NCI-H82 (cell line): ENCODE measurements around the gene HRK.

ENCODE experiments used
- DNase-seq: peaks from one replicate; lab custom pipeline; 2025; lab: John Stamatoyannopoulos, UW

Gene HRK

DNA sequence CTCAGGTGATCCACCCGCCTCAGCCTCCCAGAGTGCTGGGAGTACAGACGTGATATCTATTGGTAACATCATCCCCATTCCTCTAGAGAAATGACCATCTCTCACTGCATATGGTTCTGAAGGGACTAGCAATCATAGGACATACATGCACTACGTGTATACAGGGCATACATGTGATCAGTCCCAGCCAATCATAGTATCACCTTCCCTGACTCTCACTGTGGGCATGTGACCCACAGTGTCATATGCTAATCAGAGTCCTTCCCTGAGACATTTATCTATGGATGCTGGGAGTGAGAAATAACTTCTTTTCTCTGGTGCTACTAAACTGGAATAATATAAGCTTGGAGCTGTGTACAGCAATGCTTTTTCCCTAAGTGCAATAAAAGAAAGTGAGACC, 17.4 kb upstream of the HRK start:
- peak; percentile 14 for DNase-seq

GRCh38 chr12:116897476-116897875, 16.2 kb upstream of the HRK start:
- no peak for DNase-seq

DNA sequence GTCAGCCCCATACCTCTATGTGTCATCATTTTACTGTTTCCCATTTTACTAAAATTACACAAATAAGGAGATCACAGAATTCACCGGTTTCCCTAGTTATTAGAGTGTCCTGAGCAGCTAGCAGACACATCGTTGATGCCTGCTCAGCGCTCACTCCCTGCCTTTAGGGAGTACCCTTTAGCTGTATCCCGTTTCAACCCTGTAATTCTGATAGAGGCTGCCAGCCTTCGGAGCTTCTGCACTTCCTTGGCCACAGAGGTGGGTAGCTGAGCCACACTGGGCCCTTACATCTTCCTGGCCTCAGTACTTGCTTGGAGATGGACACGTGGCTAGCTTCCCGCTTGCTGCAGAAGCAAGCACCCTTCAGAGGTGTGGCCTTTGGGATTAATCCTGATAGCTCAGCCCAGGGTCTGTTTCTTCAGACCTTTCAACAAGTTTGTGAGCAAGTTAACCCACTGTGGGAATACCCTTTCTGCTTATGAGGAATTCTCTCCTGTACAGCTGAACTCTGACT, 15.2 kb upstream of the HRK start:
- peak; percentile 15 for DNase-seq

GRCh38 chr12:116894913-116895312, 13.7 kb upstream of the HRK start:
- no peak for DNase-seq

DNA sequence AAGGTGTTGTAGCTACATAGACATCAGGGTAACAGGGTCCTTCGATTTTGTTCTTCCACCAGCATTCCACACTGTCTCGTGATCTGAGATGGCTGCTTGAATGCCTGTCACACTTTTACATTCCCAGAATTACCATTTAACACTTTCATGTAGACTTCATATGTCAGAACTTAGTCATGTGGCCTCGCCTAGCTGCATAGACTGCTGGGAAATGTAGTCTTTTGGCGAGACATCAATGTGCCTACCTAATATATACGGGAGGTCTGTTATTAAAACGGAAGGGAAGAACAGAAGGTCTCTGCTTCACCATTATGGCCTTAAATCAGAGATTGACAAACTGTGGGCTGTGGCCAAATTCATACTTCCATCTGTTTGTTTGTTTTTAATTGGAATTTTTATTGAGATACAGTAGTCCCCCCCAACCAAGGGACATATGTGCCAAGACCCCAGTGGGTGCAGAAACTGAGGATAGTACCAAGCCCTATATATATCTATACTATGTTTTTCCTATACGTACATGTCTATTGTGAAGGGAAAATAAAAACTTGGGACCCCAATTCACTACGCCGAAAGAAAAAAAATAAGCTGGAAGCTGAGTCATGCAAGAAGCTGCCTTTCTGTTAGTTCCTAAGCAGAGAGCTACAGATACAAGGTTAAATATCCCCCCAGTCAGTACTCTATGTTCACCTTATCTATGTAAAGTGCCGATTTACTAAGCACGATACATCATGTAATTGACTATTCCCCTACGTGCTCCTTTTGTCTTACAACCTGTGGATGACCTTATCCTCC, 11.3 kb upstream of the HRK start:
- DNase-seq = peak; percentile 30

DNA sequence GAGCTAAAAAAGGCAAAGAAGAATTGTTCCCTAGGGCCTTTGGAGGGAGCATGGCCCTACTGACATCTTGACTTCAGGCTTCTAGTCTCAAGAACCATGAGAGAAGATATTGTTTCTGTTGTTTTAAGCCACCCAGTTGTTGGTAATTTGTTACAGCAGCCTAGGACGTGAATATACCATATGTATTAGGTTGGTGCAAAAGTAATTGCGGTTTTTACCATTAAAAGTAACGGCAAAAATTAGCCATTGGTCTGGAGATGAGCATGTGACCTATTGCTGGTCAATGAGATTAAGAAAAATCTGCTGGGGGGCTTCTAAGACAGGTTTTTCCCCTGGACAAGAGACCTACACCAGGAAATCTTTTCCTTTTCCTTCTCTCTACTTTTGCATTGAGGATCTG, 9.8 kb upstream of the HRK start:
- no peak for DNase-seq

DNA sequence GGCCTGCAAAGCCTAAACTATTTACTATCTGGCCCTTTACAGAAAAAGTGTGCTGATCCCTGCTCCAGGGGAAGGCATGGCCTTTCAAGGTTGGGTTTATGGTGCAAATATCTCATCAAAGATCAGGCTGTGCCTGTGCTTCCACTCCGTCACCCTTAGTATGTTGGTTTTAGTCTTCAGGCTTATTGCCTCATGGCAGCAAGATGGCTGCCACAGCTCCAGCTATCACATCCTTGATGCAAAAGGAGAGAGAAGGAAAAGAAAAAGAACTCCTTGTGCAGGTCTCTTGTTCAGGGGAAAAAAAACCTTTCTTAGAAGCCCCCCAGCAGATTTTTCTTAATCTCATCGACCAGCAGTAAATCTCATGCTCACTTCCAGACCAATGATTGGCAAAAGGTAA, 9.1 kb upstream of the HRK start:
- DNase-seq = no peak

- no peak for DNase-seq
Observed at GRCh38 chr12:116887897-116888296, 6.7 kb upstream of the HRK start.

GRCh38 chr12:116887244-116887643, 6.0 kb upstream of the HRK start:
- DNase-seq = peak; percentile 23

DNA sequence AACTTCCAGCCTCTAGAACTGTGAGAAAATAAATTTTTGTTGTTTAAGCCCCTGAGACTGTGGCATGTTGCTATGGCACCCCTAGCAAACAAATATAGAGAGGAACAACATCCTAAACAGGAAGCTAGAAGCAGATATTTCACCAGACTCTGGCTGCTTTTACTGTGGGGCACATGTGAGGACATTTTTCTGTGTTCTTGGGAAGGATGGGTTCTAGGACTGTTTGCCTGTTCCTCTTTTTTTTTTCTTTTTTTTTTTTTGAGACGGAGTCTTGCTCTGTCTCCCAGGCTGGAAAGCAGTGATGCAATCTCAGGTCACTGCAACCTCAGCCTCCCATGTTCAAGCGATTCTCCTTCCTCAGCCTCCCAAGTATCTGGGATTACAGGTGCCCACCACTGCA, 4.2 kb upstream of the HRK start:
- DNase-seq = no peak

DNA sequence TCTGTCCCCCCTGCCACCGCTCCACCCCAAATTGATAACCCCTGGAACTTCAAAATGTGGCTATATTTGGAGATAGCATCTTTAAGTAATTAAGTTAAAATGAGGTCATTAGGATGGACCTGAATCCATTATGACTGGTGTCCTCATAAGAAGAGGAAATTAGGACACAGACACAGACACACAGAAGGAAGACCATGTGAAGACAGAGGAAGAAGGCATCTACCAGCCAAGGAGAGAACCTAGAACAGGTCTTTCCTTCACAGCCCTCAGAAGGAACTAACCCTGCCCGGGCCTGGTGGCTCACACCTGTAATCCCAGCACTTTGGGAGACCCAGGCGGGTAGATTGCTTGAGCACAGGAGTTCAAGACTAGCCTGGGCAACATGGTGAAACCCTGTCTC, 3.6 kb upstream of the HRK start:
- no peak for DNase-seq

DNA sequence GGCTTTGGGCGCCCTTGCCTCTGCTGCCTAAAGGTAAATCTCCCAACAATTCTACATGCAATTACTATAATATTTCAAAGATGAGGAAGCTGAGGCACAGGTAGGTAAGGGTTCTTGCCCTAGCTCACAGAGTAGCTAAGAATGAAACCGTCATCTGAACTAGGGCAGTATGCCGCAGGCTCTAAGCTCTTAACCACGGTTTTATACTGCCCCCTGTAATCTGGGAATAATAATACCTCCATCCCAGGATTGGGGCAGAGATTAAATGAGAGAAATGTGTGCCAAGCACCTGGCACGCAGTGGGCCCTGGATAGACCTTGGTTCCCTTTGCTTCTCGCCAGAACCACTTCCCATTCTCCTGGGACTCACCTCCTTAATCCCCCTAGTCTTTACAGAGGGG, 1.5 kb upstream of the HRK start:
- peak; percentile 64 for DNase-seq

DNA sequence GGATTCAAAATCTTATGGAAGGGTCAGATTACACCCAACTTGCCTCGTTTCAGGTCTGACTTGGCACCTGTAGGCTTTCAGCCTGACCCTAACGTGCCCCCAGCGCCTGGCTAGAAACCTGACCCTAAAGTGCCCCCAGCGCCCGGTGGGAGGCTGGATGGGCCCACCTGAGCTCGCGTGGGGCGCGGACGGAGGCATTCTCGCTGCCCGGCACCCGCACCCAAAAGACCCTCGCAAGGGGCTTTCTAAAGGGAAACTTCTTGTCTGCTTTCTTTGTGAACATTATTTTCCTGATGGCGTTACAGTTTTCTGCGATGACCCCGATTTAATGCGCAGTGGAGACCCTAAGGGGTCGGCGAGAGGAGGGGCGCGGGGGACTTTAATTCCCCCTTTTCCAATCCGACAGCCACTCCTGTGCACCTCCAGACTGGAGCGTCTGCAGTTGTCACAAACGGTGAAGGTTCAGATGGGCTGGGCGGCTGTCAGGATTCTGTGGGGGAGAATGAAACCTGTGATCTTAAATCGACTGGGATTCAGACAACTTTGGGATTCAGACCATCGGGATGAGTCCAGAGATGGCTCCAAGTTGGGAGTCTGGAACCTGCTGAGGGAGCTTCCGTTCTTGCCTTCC, 751 bp upstream of the HRK start:
- DNase-seq = no peak

GRCh38 chr12:116880817-116881324, 370 bp downstream of the HRK start:
- peak; percentile 73 for DNase-seq

DNA sequence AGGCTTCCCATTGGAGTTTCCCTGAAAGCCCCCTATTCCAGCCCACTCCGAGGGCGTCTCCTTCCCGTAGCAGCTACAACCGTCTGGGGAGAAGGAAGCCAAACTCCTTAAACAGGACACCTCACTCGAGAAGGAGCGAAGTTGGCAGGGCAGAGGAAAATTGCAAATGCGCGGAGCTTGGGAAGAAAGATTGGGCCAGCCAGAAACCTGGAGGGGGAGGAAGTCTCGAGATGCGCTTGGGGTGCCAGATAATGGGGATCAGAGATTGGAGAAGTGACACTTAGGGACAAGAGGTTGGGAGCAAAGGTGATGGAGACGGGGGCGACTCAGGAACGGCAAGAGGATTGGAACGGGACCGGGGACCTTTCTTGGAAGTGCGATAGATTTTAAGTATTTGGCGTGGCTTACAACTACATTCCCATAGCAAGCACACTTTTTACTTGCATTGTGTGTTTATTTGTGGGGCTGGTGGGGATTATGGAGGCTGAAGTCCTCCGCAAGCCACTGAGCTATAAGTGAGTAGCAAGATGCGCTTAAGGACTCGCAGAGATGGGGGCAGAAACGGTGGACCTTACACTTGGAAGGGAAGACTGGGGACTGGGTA, 926 bp downstream of the HRK start:
- DNase-seq = no peak

DNA sequence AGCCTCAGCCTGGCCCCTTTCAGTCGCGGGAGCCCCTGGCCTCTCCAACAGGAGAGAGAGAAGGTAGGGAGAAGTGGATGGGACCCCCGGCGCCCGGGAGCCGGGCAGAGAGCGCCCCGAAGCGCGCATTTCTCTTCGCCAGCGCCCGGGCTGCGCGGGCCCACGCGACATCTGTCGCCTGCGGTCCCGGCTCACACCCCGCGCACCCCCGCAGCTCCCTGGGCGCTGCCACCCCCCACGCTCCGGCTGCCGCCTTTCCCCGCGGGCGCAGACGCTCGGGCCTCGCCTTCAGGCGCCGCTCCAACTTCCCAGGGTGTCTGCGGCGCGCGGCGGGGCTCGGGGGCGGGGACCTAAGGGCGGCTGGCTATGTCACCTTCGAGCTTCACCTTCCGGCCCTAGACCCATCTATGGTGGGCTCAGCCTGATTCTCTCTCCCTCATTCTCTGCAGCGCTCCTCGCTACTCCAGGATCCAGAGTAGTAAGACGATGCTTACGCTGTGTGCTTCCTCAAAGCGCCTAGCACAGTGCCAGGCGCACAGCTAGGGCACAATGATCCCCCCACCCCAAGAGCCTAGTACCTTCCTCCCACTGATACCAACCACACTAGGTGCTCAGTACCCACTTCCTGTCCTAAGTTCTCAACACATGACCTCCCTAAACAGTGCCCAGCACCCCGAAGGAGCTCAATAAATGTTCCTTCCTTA, 1.6 kb downstream of the HRK start:
- DNase-seq = no peak

- DNase-seq = no peak
Observed at GRCh38 chr12:116878567-116879508, 2.4 kb downstream of the HRK start.

DNA sequence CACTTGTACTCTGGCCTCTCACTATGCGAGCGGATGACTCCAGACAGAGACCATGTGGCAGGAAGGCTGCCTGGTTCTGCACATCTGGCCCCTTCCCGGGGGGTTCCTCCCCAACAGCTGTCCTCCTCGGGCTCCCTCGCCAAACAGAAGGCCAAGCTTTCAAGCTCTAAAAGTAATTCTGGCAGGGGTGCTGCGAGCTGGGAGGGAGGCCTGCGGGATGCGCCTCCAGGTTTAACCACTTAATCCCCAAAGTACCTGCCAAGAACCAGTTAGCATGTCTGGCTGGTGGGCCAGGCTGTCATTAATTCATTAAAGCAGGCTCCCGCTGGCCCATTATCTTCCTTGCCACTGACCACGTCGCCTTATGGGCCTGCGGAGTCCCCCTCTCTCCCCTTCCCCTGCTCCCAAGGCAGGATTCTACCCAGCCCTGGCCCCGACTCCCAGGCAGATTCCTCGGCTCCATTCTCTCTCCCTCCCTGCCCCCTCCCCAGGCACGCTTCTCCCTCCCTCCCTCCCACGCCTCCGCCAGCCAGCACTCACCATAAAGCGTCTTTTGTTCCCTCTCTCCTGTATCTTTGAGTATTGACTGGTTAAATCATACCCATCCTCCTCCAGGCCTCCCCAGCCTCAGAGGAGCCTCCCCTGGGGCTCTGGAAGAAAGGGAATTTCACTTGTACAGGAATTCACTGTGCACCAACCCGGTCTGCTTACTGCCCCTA, 4.9 kb downstream of the HRK start:
- peak; percentile 49 for DNase-seq

DNA sequence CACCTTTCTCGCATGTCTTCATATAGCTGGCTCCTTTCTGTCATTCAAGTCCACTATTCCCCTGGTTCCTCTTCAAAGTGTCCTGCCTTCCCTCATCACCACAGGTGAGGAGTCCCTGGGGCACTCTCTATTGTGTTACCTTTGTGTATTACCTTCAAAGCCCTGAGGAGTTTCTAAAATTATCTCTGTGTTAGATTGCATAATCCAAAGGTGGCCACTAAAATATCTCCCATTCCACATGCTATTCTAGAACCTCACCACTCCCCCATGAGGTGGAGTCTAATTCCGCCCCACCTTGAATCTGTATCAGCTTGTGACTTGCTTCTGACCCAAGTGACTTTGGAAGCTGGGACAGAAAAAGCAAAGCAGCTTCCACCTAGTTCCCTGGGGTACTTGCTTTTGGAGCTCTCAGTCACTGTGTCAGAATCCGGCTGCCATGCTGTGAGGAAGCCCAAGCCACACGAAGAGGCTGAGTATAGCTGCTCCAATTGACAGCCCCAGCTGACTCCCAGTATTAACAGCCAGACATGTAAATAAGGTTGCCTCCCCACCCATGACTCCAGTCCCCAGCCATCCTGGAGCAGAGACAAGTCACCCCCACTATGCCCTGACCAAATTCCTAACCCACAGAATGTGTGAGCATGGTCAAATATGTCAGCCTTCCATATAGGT, 6.8 kb downstream of the HRK start:
- DNase-seq = no peak

DNA sequence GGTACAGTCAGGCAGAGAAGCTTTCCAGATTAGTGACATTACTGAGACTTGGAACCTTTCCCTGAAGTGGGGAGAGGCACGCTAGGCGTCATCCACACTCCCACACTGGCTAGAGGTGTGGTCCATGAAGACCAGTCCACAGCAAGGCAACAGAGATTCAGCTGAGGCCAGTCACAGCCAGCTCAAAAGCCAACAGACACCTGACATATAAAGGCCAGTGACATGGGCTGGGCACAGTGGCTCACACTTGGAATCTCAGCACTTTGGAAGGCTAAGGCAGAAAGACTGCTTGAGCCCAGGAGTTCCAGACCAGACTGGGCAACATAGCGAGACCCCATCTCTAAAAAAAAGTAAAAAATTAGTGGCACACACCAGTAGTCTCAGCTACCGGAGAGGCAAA, 10.9 kb downstream of the HRK start:
- no peak for DNase-seq
